Measurements from ENCODE around the gene NPC2. TPM values are rescaled to one million over a fixed set of nuclear protein-coding genes. Genes with fewer than 3 reads are reported as not detected.

The NPC2 gene
- total and polyA plus RNA-seq, 2 of the 4 experiments (the other 2 are of a cell fraction): 210 to 273 TPM

DNA sequence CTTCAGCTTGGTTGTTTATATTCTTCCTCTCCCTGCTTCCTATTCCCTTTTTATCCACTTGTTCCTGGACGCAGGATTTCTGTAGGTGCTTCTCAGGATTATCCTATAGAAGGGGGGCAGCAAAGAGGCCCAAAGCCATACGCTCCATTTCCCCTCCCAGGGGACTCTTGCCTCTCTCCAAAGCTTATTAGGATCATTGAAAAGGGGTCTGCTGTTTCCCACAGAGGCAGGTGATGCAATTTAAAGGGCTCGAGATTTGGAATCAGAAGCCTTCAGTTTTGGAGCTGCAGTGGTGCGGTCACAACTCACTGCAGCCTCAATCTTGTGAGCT is 35.6 kb downstream of the NPC2 start:
- no CpG with 5 or more reads among the region's 4 CpGs for WGBS, 2 experiments (ENCODE audit: extremely low coverage in 2 of 2, insufficient read length in 1 of 2)
- TF ChIP-seq MAZ (IDR thresholded peaks at IDR 0.05; ENCODE audit: borderline replicate concordance, low read depth, low read length): no peak
- no peak for TF ChIP-seq CEBPB (IDR thresholded peaks at IDR 0.05; ENCODE audit: low read depth, low read length)
- no peak for TF ChIP-seq BHLHE40 (IDR thresholded peaks at IDR 0.05; ENCODE audit: low read depth, low read length)
- no peak for TF ChIP-seq RFX5 (IDR thresholded peaks at IDR 0.05; ENCODE audit: low read depth, low read length)
- no peak for TF ChIP-seq NFE2L2 (IDR thresholded peaks at IDR 0.05; ENCODE audit: low read depth, low read length)
- TF ChIP-seq SMC3 (IDR thresholded peaks at IDR 0.05; ENCODE audit: low read depth, low read length): no peak
- no peak for TF ChIP-seq FOS (IDR thresholded peaks at IDR 0.05; ENCODE audit: low read depth, low read length)
- TF ChIP-seq, protein P1, sequence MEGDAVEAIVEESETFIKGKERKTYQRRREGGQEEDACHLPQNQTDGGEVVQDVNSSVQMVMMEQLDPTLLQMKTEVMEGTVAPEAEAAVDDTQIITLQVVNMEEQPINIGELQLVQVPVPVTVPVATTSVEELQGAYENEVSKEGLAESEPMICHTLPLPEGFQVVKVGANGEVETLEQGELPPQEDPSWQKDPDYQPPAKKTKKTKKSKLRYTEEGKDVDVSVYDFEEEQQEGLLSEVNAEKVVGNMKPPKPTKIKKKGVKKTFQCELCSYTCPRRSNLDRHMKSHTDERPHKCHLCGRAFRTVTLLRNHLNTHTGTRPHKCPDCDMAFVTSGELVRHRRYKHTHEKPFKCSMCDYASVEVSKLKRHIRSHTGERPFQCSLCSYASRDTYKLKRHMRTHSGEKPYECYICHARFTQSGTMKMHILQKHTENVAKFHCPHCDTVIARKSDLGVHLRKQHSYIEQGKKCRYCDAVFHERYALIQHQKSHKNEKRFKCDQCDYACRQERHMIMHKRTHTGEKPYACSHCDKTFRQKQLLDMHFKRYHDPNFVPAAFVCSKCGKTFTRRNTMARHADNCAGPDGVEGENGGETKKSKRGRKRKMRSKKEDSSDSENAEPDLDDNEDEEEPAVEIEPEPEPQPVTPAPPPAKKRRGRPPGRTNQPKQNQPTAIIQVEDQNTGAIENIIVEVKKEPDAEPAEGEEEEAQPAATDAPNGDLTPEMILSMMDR (conservative IDR thresholded peaks at IDR 0.05; ENCODE audit: low read depth, low read length): no peak
- TF ChIP-seq, protein P2, sequence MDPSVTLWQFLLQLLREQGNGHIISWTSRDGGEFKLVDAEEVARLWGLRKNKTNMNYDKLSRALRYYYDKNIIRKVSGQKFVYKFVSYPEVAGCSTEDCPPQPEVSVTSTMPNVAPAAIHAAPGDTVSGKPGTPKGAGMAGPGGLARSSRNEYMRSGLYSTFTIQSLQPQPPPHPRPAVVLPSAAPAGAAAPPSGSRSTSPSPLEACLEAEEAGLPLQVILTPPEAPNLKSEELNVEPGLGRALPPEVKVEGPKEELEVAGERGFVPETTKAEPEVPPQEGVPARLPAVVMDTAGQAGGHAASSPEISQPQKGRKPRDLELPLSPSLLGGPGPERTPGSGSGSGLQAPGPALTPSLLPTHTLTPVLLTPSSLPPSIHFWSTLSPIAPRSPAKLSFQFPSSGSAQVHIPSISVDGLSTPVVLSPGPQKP (IDR thresholded peaks at IDR 0.05; ENCODE audit: borderline replicate concordance, low read depth, low read length): no peak
- TF ChIP-seq POLR2A (IDR thresholded peaks at IDR 0.05; ENCODE audit: low read depth, low read length): no peak
- no peak for TF ChIP-seq CHD1 (IDR thresholded peaks at IDR 0.05; ENCODE audit: low read depth, low read length)
- TF ChIP-seq RAD21 (IDR thresholded peaks at IDR 0.05; ENCODE audit: low read length): no peak
- no peak for TF ChIP-seq MXI1 (IDR thresholded peaks at IDR 0.05; ENCODE audit: borderline replicate concordance, low read depth, low read length)
- no peak for TF ChIP-seq RCOR1 (IDR thresholded peaks at IDR 0.05; ENCODE audit: insufficient replicate concordance, low read length)
- no peak for TF ChIP-seq MAFK (IDR thresholded peaks at IDR 0.05; ENCODE audit: low read depth, low read length)
- TF ChIP-seq, protein P3, sequence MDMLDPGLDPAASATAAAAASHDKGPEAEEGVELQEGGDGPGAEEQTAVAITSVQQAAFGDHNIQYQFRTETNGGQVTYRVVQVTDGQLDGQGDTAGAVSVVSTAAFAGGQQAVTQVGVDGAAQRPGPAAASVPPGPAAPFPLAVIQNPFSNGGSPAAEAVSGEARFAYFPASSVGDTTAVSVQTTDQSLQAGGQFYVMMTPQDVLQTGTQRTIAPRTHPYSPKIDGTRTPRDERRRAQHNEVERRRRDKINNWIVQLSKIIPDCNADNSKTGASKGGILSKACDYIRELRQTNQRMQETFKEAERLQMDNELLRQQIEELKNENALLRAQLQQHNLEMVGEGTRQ (IDR thresholded peaks at IDR 0.05; ENCODE audit: low read depth, low read length): no peak
- DNase-seq (no peak), ATAC-seq (ENCODE audit: low read depth) (no peak)
- Histone ChIP-seq H2AFZ (replicated peaks; ENCODE audit: low read length, poor library complexity) (no peak overlapping the region), H3K79me1 (ENCODE audit: low read depth in 1 of 2, low read length in 2 of 2) (no peaks in the 10 kb centered on the region), H3K9ac (ENCODE audit: low read depth, low read length) (no peak overlapping the region), H3K14ac (replicated peaks; ENCODE audit: low read depth, low read length) (no peak overlapping the region), H3K4me1 (ENCODE audit: control insufficient read depth, insufficient read depth, low read length) (no peaks in the 10 kb centered on the region; the same call in 1 of the 2 replicates), H3K18ac (ENCODE audit: low read depth, low read length) (no peak overlapping the region), H3K27ac (ENCODE audit: insufficient read depth, low read length) (no peak overlapping the region), H4K8ac (ENCODE audit: low read depth in 2 of 2, low read length in 2 of 2) (no peak overlapping the region), H4K91ac (ENCODE audit: insufficient read depth, low read depth, low read length) (no peak overlapping the region), H2BK120ac (ENCODE audit: low read depth, low read length) (no peak overlapping the region), H3K27me3 (ENCODE audit: control insufficient read depth, insufficient read depth, low read length) (peaks cover 37% of the 10 kb centered on the region), H3K4me2 (ENCODE audit: low read depth, low read length) (no peak overlapping the region), H2AK9ac (replicated peaks; ENCODE audit: low read depth, low read length, poor library complexity) (no peak overlapping the region), H2BK5ac (ENCODE audit: low read depth, low read length, poor library complexity, severe bottlenecking) (no peak overlapping the region), H3K4ac (ENCODE audit: low read depth, low read length) (no peak overlapping the region), H3K36me3 (ENCODE audit: control insufficient read depth, insufficient read depth, low read length) (no peaks in the 10 kb centered on the region), H3K23ac (ENCODE audit: low read depth, low read length) (no peak overlapping the region), H2BK15ac (ENCODE audit: low read depth, low read length) (no peak overlapping the region), H2BK20ac (ENCODE audit: low read depth, low read length) (no peak overlapping the region), H3K4me3 (ENCODE audit: insufficient read depth, low read depth, low read length) (no peak overlapping the region), H3K56ac (ENCODE audit: extremely low read depth, insufficient read depth, low read length) (no peak overlapping the region), H4K5ac (ENCODE audit: low read depth, low read length) (no peak overlapping the region), H3K9me1 (ENCODE audit: insufficient read depth, low read length) (no peaks in the 10 kb centered on the region), H2AK5ac (ENCODE audit: low read depth, low read length) (no peak overlapping the region), H3K9me3 (ENCODE audit: control insufficient read depth, insufficient read depth, low read length) (no peaks in the 10 kb centered on the region), H4K20me1 (ENCODE audit: insufficient read depth, low read length) (no peaks in the 10 kb centered on the region)
- intact Hi-C loops (cut with micrococcal nuclease) (no loop called here), dilution Hi-C loops (cut with HindIII; ENCODE audit: low sequenced_read_pairs, unreplicated experiment) (no loop called here), in situ Hi-C loops (cut with MboI; ENCODE audit: low sequenced_read_pairs) (no loop called here)
- ChIA-PET POLR2A (ENCODE audit: unreplicated experiment) (no interaction called here), CTCF (no interaction called here)
- no TSS peak for BruUV-seq (replicated peaks)
